ENCODE measurements around the gene FGF13.

FGF13 gene

DNA sequence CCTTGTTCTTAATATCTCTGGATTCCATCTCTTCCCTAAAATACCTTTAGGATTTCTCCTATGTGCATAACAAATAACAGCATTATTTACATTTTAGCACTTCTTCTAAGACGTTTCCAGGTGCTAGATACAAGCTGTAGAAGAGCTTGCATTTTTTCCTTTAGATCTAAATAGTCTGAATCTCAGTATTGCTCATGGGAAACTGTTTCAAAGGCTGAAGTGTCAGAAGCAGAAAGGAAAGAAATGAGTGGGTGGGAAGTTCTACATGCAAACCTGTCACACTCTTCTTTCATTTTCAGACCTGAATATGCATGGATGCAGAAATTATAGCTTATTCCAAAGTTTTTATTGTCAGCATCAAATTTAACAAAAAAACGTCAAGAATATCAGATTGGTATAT is 41.8 kb downstream of the FGF13 start:
- Histone ChIP-seq H3K36me3 (ENCODE audit: control insufficient read depth, insufficient read depth, low read length) (no peaks in the 10 kb centered on the region), H3K4me3 (ENCODE audit: insufficient read depth, low read depth, low read length) (no peak overlapping the region), H3K9me3 (ENCODE audit: control insufficient read depth, low read length) (no peaks in the 10 kb centered on the region), H3K27ac (ENCODE audit: insufficient read depth, low read depth, low read length, poor library complexity, severe bottlenecking) (no peak overlapping the region), H3K27me3 (ENCODE audit: control insufficient read depth, insufficient read depth, low read length, poor library complexity, severe bottlenecking) (no peaks in the 10 kb centered on the region), H3K4me1 (ENCODE audit: control insufficient read depth, insufficient read depth, low read length) (no peaks in the 10 kb centered on the region)
- 0 to 30% methylated on average over 1 of the region's 2 CpGs for WGBS, 2 experiments

DNA sequence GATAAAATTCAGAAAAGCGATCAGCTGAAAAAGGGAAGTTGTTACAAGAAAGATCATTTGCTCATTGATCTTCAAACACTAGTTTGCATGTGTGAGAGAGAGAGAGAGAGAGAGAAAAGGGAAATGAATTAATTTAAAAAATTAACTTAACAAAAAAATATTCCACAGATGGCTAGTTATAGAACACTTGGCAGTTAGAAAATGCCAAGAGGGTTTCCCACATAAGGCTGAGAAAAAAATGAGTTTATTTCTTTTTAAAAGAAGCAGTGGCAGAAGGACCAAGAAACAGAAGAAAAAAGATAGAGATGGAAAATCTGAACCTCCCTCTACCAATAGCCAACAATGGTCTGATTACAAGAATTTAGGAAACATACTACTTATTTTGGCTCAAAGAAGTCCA is 47.1 kb downstream of the FGF13 start:
- H3K36me3 ChIP-seq (ENCODE audit: control insufficient read depth, insufficient read depth, low read length): no peaks in the 10 kb centered on the region
- H3K27me3 ChIP-seq (ENCODE audit: control insufficient read depth, insufficient read depth, low read length, poor library complexity, severe bottlenecking): no peaks in the 10 kb centered on the region
- no peak overlapping the region for H3K27ac ChIP-seq (ENCODE audit: insufficient read depth, low read depth, low read length, poor library complexity, severe bottlenecking)
- no peaks in the 10 kb centered on the region for H3K9me3 ChIP-seq (ENCODE audit: control insufficient read depth, low read length)
- no peak overlapping the region for H3K4me3 ChIP-seq (ENCODE audit: insufficient read depth, low read depth, low read length)
- no peaks in the 10 kb centered on the region for H3K4me1 ChIP-seq (ENCODE audit: control insufficient read depth, insufficient read depth, low read length)
- 100% methylated on average over 1 of the region's 1 CpG; no CpG with 5 or more reads in 1 of the 2 experiments for WGBS, 2 experiments

DNA sequence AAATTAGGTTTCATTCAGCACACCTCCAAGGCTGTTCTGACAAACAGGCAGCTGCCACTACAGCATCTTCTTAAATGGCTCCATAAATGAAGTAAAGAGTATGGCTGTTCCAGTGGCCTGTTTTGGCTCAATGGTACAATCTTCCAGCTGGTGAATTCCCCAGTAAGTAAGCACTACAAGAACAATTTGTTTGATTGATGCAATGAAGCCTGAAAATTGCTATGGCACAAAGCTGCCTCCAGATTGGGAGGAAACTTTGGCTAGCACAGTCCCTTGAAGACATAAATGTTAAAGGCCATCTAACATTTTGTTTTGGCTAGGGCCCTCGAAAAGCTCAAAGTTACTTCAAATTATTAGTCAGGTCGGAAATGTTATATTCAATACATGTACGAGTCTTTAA is 47.5 kb downstream of the FGF13 start:
- Histone ChIP-seq H3K27ac (ENCODE audit: insufficient read depth, low read depth, low read length, poor library complexity, severe bottlenecking) (no peak overlapping the region), H3K27me3 (ENCODE audit: control insufficient read depth, insufficient read depth, low read length, poor library complexity, severe bottlenecking) (no peaks in the 10 kb centered on the region), H3K36me3 (ENCODE audit: control insufficient read depth, insufficient read depth, low read length) (no peaks in the 10 kb centered on the region), H3K4me1 (ENCODE audit: control insufficient read depth, insufficient read depth, low read length) (no peaks in the 10 kb centered on the region), H3K4me3 (ENCODE audit: insufficient read depth, low read depth, low read length) (no peak overlapping the region), H3K9me3 (ENCODE audit: control insufficient read depth, low read length) (no peaks in the 10 kb centered on the region)
- 93% methylated on average over 3 of the region's 3 CpGs; no CpG with 5 or more reads in 1 of the 2 experiments for WGBS, 2 experiments

DNA sequence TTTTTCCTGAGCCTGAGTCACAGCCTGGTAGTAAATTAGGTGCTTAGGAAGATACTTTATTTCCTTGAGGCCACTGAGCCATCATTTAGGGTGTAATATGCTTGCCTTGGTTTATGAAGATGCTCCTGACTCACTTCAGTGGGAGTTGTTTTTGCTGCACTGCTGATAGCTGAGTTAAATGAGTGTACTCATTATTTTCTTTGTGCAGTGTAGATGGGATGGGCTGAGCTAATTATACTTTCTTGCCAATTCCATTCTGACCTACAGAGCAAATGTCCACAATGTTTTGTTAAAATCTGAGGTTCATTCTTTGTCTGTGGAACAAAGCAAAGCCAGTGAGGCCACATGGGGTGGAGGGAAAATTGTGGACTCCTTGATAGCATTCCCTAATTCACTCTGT is 60.0 kb downstream of the FGF13 start:
- Histone ChIP-seq H3K4me1 (ENCODE audit: control insufficient read depth, insufficient read depth, low read length) (no peaks in the 10 kb centered on the region), H3K36me3 (ENCODE audit: control insufficient read depth, insufficient read depth, low read length) (no peaks in the 10 kb centered on the region), H3K9me3 (ENCODE audit: control insufficient read depth, low read length) (no peaks in the 10 kb centered on the region), H3K27ac (ENCODE audit: insufficient read depth, low read depth, low read length, poor library complexity, severe bottlenecking) (no peak overlapping the region), H3K27me3 (ENCODE audit: control insufficient read depth, insufficient read depth, low read length, poor library complexity, severe bottlenecking) (no peaks in the 10 kb centered on the region), H3K4me3 (ENCODE audit: insufficient read depth, low read depth, low read length) (no peak overlapping the region)

DNA sequence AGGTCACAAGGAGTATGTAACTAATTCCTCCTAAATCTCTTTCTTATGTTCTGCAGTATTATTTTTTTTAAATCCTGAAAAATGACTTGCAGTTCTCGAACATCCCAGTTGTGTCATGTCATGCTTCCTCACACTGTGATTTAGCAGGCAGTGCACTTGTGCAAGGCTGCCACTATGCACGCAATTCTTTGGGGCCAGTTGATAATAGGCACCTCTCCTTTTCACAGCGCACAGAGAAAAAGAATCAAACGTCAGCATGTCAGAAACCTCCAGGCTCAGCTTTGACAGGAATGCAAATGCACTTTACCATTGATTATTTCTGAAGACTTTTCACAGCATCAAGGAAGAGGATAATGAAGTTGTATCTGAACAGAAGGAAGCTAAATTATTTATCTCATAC is 62.9 kb downstream of the FGF13 start:
- Histone ChIP-seq H3K36me3 (ENCODE audit: control insufficient read depth, insufficient read depth, low read length) (no peaks in the 10 kb centered on the region), H3K4me3 (ENCODE audit: insufficient read depth, low read depth, low read length) (no peak overlapping the region), H3K27me3 (ENCODE audit: control insufficient read depth, insufficient read depth, low read length, poor library complexity, severe bottlenecking) (no peaks in the 10 kb centered on the region), H3K4me1 (ENCODE audit: control insufficient read depth, insufficient read depth, low read length) (no peaks in the 10 kb centered on the region), H3K9me3 (ENCODE audit: control insufficient read depth, low read length) (no peaks in the 10 kb centered on the region), H3K27ac (ENCODE audit: insufficient read depth, low read depth, low read length, poor library complexity, severe bottlenecking) (no peak overlapping the region)
- WGBS, 2 experiments: 71 to 76% methylated on average over 2 to 4 of the region's 4 CpGs

DNA sequence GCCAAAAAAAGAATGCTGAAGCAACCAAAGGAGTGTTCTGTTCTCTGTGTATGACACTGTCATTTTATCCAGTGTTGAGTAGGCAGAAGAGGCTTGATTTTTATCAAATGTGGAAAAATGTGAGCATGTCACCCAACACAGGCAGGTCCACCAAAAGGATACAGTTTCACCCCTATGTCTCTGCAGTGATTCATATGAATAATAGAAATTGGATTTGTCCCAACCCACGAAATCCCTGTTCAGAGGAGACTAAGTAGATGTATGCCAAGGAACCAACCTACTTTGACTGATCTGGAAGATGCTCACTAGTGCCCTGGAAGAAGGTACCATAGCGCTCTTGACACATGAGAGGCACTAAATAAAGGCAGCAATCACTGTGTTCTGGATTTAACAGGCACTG is 72.5 kb downstream of the FGF13 start:
- H3K36me3 ChIP-seq (ENCODE audit: control insufficient read depth, insufficient read depth, low read length): no peaks in the 10 kb centered on the region
- H3K4me1 ChIP-seq (ENCODE audit: control insufficient read depth, insufficient read depth, low read length): no peaks in the 10 kb centered on the region
- no peaks in the 10 kb centered on the region for H3K9me3 ChIP-seq (ENCODE audit: control insufficient read depth, low read length)
- no peak overlapping the region for H3K4me3 ChIP-seq (ENCODE audit: insufficient read depth, low read depth, low read length)
- 90 to 93% methylated on average over 2 of the region's 2 CpGs for WGBS, 2 experiments
- no peak overlapping the region for H3K27ac ChIP-seq (ENCODE audit: insufficient read depth, low read depth, low read length, poor library complexity, severe bottlenecking)
- H3K27me3 ChIP-seq (ENCODE audit: control insufficient read depth, insufficient read depth, low read length, poor library complexity, severe bottlenecking): no peaks in the 10 kb centered on the region

All from ectodermal cell (in vitro differentiated cells).